HEK293 (cell line): ENCODE results near the gene KRT39.

Experiments
- CTCF ChIP-seq: fragments of 450-650 bp; formaldehyde crosslinking; IDR thresholded peaks from 2 replicates; pipeline ENCODE4 v1.5.1; 2016; ENCODE audit warnings: missing biosample characterization, missing genetic modification characterization
- YY1 ChIP-seq: fragments of 450-650 bp; formaldehyde crosslinking; IDR thresholded peaks from 2 replicates; pipeline ENCODE4 v1.5.1; 2018; ENCODE audit warnings: missing biosample characterization, missing genetic modification characterization
- ZNF560 ChIP-seq: fragments of 450-650 bp; formaldehyde crosslinking; IDR thresholded peaks from 2 replicates; pipeline ENCODE4 v1.5.1; 2017; ENCODE audit warnings: missing biosample characterization, missing genetic modification characterization, borderline replicate concordance
- ZNF561 ChIP-seq: fragments of 450-650 bp; IDR thresholded peaks from 2 replicates; pipeline ENCODE4 v1.5.1; 2018; ENCODE audit warnings: missing biosample characterization, missing genetic modification characterization, borderline replicate concordance
- ZNF621 ChIP-seq: fragments of 450-650 bp; formaldehyde crosslinking; IDR thresholded peaks from 2 replicates; pipeline ENCODE4 v1.5.1; 2017; ENCODE audit warnings: missing biosample characterization, missing genetic modification characterization
- ZNF626 ChIP-seq: fragments of 450-650 bp; sonication (Bioruptor Pico); formaldehyde crosslinking; IDR thresholded peaks from 2 replicates; pipeline ENCODE4 v1.5.1; 2018; ENCODE audit warnings: missing biosample characterization, missing genetic modification characterization, inconsistent platforms
- ZNF629 ChIP-seq: fragments of 450-650 bp; formaldehyde crosslinking; IDR thresholded peaks from 2 replicates; pipeline ENCODE4 v1.5.1; 2017; ENCODE audit warnings: missing biosample characterization, missing genetic modification characterization
- ZNF768 ChIP-seq: fragments of 450-650 bp; formaldehyde crosslinking; IDR thresholded peaks from 2 replicates; pipeline ENCODE4 v1.5.1; 2018; ENCODE audit warnings: missing biosample characterization, mild to moderate bottlenecking, missing genetic modification characterization
- TF ChIP-seq, protein P1 (sequence below): sonication (generic); formaldehyde crosslinking; IDR thresholded peaks from 2 replicates; pipeline ENCODE4 v1.8.1; 2022; ENCODE audit warnings: mild to moderate bottlenecking, moderate library complexity, missing genetic modification reagents

GRCh38 chr17:40956401-40957254, 10.1 kb downstream of the KRT39 start:
- no peak for TF ChIP-seq CTCF (tag by site-specific recombination)
- no peak for TF ChIP-seq ZNF561 (tag by site-specific recombination)
- TF ChIP-seq, protein P1, sequence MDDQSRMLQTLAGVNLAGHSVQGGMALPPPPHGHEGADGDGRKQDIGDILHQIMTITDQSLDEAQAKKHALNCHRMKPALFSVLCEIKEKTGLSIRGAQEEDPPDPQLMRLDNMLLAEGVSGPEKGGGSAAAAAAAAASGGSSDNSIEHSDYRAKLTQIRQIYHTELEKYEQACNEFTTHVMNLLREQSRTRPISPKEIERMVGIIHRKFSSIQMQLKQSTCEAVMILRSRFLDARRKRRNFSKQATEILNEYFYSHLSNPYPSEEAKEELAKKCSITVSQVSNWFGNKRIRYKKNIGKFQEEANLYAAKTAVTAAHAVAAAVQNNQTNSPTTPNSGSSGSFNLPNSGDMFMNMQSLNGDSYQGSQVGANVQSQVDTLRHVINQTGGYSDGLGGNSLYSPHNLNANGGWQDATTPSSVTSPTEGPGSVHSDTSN (CRISPR knock-in tag): no peak
- no peak for TF ChIP-seq ZNF768 (tag by site-specific recombination)
- TF ChIP-seq ZNF621: no peak
- TF ChIP-seq ZNF560 (tag by site-specific recombination): no peak
- TF ChIP-seq ZNF626: no peak
- TF ChIP-seq YY1 (tag by site-specific recombination): no peak
- TF ChIP-seq ZNF629 (tag by site-specific recombination): no peak
